SK-N-SH treated with all-trans-retinoic acid at 6 μM for 48 hours (cell line): ENCODE results near the gene TTK.

ENCODE experiments used
- ZFP3 ChIP-seq: fragments of 250-450 bp; sonication (Bioruptor Pico); IDR thresholded peaks from 2 replicates; pipeline ENCODE4 v1.5.0; 2020; ENCODE audit warnings: mild to moderate bottlenecking, moderate library complexity
- ZNF8 ChIP-seq: fragments of 450-650 bp; formaldehyde crosslinking; IDR thresholded peaks from 2 replicates; pipeline ENCODE4 v1.5.0; 2020; ENCODE audit warnings: mild to moderate bottlenecking, moderate library complexity

- TF ChIP-seq ZFP3 (CRISPR knock-in tag) (no peak), ZNF8 (no peak)
Observed at GRCh38 chr6:79993012-79993910, 11.2 kb upstream of the TTK start.
